NCI-H2081 treated with DMSO at 0.1 percent for 48 hours (cell line): Measurements from ENCODE around the gene CEP131.
A peak's percentile ranks its signal among the peaks of the same experiment; 100 is the strongest.

ENCODE experiments used
- DNase-seq: peaks from one replicate; lab custom pipeline; 2025; lab: John Stamatoyannopoulos, UW

CEP131 gene

GRCh38 chr17:81223762-81224130 is 981 bp upstream of the CEP131 start:
- DNase-seq, result no peak

- no peak for DNase-seq
Observed at GRCh38 chr17:81222620-81222905, 202 bp downstream of the CEP131 start.

- no peak for DNase-seq
Observed at GRCh38 chr17:81221842-81222619, 734 bp downstream of the CEP131 start.

GRCh38 chr17:81221371-81221841 is 1.4 kb downstream of the CEP131 start:
- no peak for DNase-seq

GRCh38 chr17:81219476-81220180 is 3.1 kb downstream of the CEP131 start:
- no peak for DNase-seq

GRCh38 chr17:81218991-81219390 is 3.8 kb downstream of the CEP131 start:
- no peak for DNase-seq

- no peak for DNase-seq
Observed at GRCh38 chr17:81218459-81218858, 4.3 kb downstream of the CEP131 start.

GRCh38 chr17:81217491-81217890 is 5.3 kb downstream of the CEP131 start:
- no peak for DNase-seq

GRCh38 chr17:81213978-81214377 is 8.8 kb downstream of the CEP131 start:
- no peak for DNase-seq

- DNase-seq, result no peak
Observed at GRCh38 chr17:81212365-81212764, 10.4 kb downstream of the CEP131 start.

GRCh38 chr17:81210868-81211267 is 11.9 kb downstream of the CEP131 start:
- no peak for DNase-seq

- no peak for DNase-seq
Observed at GRCh38 chr17:81210466-81210865, 12.3 kb downstream of the CEP131 start.

- DNase-seq, result no peak
Observed at GRCh38 chr17:81209141-81209540, 13.6 kb downstream of the CEP131 start.

- no peak for DNase-seq
Observed at GRCh38 chr17:81208651-81209050, 14.1 kb downstream of the CEP131 start.

- peak; percentile 14 for DNase-seq
Observed at GRCh38 chr17:81207610-81208581, 14.9 kb downstream of the CEP131 start.

GRCh38 chr17:81206657-81207056 is 16.1 kb downstream of the CEP131 start:
- DNase-seq, result no peak

GRCh38 chr17:81206166-81206565 is 16.6 kb downstream of the CEP131 start:
- DNase-seq, result no peak

GRCh38 chr17:81204578-81204977 is 18.2 kb downstream of the CEP131 start:
- no peak for DNase-seq

GRCh38 chr17:81203136-81203535 is 19.6 kb downstream of the CEP131 start:
- DNase-seq, result no peak

GRCh38 chr17:81202318-81202717 is 20.4 kb downstream of the CEP131 start:
- no peak for DNase-seq

GRCh38 chr17:81200695-81201580 is 21.8 kb downstream of the CEP131 start:
- no peak for DNase-seq
